ENCODE measurements around the gene EQTN.
A peak's percentile ranks its signal among the peaks of the same experiment; 100 is the strongest.

Gene EQTN

GRCh38 chr9:27297050-27297449 is at the start of gene EQTN:
TSS of gene EQTN (minus strand) at chr9:27297150. CDS start at chr9:27297055, 95 bp downstream.
- DNase-seq, result no peak

- no peak for DNase-seq
These were observed 47.8 kb upstream of the EQTN start for GRCh38 chr9:27344776-27345175.

DNA sequence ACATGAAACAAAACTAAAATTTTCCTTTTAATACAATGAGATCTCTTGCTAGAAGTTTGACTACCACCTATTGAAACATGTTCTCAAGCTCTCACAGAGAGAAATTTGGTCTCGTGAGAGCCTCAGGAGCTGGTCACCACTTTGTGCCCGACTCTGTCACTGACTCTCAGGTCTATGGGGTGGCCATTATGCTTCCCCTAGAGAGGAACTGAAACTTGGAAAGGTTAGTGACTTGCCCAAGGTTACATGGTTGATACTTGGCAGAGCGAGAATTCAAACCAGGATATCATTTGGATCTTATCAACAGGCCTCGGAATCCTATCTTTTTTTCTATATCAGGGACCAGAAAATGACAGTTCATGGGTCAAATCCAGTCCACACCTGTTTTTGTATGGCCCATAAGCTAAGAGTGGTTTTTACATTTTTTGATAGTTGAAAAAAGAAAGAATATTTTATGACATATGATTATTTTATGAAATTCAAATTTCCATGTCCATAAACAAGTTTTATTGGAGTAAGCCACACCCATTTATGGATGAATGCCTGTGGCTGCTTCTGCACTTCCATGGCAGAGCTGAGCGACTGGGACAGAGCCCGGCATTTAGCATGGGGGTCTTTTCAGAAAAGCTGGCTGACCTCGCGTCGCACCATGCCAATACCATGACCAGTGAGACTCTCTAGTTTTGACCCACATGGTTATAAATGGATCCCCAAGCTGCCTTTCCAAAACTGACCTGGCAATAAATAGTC is 44.8 kb upstream of the EQTN start:
- no peak for DNase-seq

DNA sequence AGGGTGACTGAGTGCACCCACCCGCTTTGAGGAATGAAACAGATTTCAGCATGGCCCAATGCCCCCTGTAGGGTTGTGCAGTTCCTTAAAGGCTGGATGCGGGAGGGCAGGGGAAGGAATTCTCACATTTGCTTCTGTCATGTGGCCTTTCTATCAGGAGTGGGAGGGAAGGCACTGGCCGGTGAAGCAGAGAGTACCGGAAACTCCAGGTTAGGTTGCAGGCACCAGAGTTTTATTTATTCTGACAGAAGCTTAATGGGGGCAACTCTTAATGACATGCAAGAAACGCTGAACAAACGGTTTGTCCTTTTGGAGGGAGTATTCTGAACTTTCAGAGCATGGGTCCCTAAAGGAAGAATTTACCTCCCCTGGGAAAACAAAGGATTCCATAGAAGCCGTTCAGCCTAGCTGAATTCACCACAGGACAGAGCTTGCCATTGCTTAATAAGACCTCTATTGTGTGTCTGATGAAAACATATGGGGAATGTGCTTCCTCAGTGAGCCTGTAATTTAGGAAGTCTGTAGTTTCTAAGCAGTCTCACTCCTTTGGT is 44.1 kb upstream of the EQTN start:
- DNase-seq, result no peak

- DNase-seq, result no peak
These were observed 43.3 kb upstream of the EQTN start for GRCh38 chr9:27340285-27340674.

- no peak for DNase-seq
These were observed 42.8 kb upstream of the EQTN start for GRCh38 chr9:27339661-27340284.

DNA sequence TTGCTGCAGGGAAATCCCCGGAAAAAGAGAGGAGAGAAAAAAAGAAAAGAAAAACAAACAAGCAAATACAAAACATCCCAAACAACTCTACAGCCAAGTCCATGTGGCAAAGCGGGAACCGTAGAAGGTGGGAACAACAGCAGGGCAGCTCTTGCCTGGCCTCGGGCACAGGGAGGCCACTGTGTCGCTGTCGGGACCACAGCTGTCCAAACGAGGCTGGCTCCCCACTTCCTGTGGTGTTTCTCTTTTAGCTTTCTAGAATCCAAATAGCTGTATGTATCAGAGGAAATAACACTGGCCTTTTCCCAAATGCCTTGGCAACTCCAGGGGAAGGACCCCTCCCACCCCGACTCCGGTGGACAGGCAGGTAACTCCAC is 41.6 kb upstream of the EQTN start:
- DNase-seq, result no peak

GRCh38 chr9:27337833-27338526 is 41.0 kb upstream of the EQTN start:
- no peak for DNase-seq

- no peak for DNase-seq
These were observed 40.3 kb upstream of the EQTN start for GRCh38 chr9:27337236-27337635.

DNA sequence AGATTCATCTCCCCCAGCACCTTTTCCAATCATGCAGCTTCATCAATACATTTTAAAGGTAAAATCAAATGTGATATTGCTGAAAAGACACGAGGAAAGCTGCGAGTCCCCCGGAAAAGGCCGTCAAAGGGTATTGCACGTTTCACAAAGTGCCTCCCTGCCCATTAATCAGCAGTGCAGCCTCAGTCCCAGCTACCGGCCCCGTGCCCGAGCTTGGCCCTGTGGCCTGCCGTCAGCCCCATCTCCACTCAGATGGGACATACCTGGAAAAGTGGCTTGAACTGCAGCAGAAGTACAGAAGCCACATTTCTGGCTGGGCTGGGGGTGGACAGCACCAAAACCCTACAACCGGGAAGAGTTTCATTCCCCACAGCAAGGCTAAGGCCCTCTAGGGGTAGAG is 39.9 kb upstream of the EQTN start:
- DNase-seq, result no peak

GRCh38 chr9:27336126-27336525 is 39.2 kb upstream of the EQTN start:
- no peak for DNase-seq

DNA sequence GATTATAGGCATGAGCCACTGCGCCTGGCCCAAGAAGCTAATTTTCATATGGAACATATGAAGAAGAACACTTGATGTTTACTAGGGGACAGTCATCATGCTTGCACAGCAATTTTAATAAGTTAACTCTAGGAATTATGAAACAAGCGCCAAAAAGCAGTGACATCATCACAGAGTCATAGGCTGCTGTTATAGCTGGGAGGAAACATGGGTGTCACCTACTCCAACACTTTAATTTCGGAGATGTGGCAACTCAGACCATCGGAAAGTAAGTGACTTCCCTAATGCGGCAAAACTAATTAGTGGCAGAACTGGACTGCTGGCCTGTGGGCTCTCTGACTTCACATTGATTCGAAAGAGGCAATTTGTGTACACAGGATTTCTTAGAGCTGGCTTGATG is 38.1 kb upstream of the EQTN start:
- no peak for DNase-seq

GRCh38 chr9:27333241-27334052 is 36.5 kb upstream of the EQTN start:
- peak; percentile 38 to 81 (median 76) for DNase-seq

DNA sequence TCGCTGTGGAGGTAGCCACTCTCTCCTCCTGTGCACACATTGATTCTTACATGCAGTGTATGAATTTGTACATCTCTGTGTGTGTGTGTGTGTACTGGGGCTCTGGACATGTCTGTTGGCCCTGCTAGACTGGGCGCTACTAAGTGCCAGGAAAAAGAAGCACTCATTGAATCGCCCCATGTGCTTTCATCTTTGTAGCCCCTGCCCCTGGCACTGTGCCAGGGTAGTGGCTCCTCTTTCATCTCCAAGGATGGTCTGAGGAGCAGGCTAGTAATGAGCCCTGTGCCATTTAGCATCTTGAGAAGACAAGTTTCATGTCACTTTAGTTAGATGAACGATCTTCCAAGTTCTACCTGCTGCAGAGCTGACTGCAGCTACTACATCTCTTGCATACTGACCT is 34.4 kb upstream of the EQTN start:
- no peak for DNase-seq

GRCh38 chr9:27329291-27329690 is 32.3 kb upstream of the EQTN start:
- DNase-seq, result peak in 1 of 3 experiments; percentile 5

- DNase-seq, result no peak
These were observed 31.5 kb upstream of the EQTN start for GRCh38 chr9:27328483-27328882.

DNA sequence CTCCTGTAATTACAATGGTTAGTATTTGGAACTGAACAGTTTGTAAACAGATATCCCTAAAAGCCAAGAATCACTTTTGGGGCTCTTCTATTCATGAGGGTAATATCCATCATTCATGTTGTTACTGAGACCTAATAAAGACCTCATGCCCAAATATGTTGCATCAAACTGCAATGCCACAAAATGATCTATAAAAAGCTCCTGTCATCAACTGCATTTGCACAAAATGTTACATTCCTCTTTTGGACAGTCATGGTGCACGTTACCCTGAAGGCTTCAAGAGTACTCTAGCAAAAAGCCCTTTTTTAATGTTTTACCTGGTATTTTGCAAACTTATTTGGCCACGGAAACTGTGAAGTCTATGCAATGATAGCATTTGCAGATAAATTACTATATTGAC is 14.2 kb upstream of the EQTN start:
- DNase-seq, result no peak

DNA sequence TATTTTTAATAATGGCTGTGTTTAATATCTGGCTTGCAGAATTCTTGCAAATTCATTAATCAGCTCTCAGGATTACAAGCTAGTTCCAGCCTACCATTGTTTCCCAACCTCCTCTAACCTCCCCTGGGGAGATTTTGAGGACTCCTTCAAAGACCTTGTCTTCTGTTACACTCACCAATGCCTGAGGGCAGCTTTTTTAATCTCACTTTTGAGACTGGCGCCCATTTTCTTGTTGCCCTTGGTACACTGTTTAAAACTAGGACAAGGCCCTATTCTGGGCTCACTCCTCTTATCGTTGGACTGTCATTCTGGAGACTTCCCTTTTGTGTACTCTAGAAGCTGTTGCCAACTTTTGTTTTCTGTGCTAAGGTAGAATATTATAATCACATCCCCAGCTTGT is 13.6 kb upstream of the EQTN start:
- peak in 2 of 3 experiments; percentile 30 to 68 for DNase-seq

DNA sequence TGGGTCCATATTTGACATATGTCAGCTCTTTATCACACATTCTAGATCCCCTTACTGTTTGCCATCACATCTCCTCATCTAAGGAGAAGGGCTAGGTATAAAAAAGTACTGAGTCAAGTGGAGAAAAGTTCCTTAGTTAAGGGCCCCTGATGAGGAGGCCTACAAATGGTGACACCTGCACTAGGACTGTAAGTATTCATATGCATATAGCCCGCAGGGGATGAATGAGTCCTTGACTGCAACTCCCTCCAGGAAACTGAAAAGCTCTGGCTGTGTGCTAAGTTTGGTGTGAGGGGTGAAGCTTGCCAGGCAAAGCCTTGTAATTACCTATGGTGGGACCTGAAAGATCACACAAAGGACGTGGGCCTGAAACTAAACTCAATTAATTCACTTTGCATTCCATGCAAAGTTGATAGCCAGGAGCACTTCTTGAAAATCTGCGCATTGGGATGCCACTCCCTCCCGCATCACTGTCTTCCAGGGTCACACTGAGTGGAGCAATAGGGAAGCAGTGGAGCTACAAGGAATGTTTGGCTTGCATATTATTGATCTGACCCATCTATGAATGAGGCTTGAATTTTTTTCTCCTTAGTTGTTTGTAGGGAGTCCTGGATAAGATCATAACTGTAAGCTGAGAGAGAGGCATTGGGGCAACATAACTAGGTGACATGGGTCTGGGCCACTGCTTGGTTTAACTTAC is 11.9 kb upstream of the EQTN start:
- no peak for DNase-seq

DNA sequence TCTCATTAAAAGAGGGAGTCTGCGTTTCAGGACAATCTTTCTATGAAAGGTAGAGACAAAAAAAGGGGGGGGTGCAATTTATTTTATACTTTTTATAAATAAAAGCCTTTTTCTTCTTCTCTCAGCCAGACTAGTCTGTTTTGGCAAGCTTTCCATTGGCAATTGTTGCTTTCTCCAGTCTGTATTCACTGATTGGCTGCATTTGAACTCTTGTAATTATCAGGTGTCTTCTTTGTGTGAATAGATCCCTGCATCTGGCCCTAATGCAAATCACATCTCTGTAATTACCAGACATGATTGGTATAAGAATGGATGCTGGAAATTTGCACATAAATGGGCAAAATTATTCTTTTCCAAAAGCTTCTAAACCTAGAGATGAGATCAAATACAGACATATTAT is 7.6 kb upstream of the EQTN start:
- no peak for DNase-seq

DNA sequence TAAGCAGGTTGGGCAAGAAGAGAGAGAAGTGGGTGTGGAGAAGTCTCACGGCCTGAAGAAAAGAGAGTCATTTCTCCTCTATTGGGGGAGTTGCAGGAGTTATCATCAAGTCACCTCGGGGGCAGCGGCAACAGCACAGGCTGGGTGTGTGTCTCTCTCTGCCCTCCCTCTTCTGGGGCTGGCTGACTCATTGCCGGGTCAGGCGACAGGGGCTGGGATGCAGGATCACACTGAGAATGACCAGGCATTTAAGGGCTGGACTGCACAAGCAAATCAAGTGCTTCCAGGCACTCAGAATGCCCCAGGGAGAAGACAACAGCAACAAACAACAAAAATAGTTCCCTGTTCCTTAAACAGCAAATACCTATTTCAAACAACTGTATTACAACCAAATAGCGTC is 6.3 kb upstream of the EQTN start:
- DNase-seq, result no peak

DNA sequence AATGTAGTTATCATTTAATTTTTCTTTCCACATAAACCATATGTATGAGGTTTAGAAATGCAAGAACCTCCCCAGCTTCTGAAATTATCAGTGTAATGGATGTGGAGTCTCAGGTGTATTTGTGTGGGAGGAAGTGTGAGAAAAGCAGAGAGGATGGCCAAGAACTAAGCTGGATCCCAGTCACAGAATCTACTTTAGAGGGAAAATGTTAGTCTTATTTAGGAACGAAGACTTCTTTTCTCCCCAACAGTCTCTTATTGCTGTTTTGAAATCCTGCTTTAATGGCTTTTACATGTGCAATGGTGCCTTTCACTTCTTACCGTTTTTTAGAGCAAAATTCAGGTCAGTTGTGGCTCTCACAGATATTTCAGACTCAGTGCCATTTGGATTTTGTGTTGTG is 3.0 kb downstream of the EQTN start:
- DNase-seq, result no peak

Measured in NCI-H1417 (cell line).